HEK293 (cell line): ENCODE results near the gene ZNF738.

Experiments
- BCL11A ChIP-seq: fragments of 450-650 bp; formaldehyde crosslinking; IDR thresholded peaks from 2 replicates; pipeline ENCODE4 v1.5.1; 2016; ENCODE audit warnings: low read depth, missing biosample characterization, missing genetic modification characterization
- OSR2 ChIP-seq: fragments of 450-650 bp; formaldehyde crosslinking; IDR thresholded peaks from 2 replicates; pipeline ENCODE4 v1.5.1; 2016; ENCODE audit warnings: missing biosample characterization, missing genetic modification characterization
- REPIN1 ChIP-seq: fragments of 450-650 bp; formaldehyde crosslinking; IDR thresholded peaks from 2 replicates; pipeline ENCODE4 v1.5.1; 2017; ENCODE audit warnings: missing biosample characterization, missing genetic modification characterization, low read depth
- SCRT2 ChIP-seq: fragments of 450-650 bp; formaldehyde crosslinking; IDR thresholded peaks from 2 replicates; pipeline ENCODE4 v1.5.1; 2016; ENCODE audit warnings: missing biosample characterization, missing genetic modification characterization
- SP2 ChIP-seq: fragments of 450-650 bp; formaldehyde crosslinking; IDR thresholded peaks from 2 replicates; pipeline ENCODE4 v1.5.1; 2016; ENCODE audit warnings: missing biosample characterization, missing genetic modification characterization
- SP3 ChIP-seq: fragments of 450-650 bp; formaldehyde crosslinking; IDR thresholded peaks from 2 replicates; pipeline ENCODE4 v1.5.1; 2016; ENCODE audit warnings: missing biosample characterization, missing genetic modification characterization
- ZBTB11 ChIP-seq: fragments of 450-650 bp; formaldehyde crosslinking; conservative IDR thresholded peaks from 2 replicates; pipeline ENCODE4 v1.5.1; 2016; ENCODE audit warnings: low read depth, missing biosample characterization, missing genetic modification characterization
- ZBTB17 ChIP-seq: fragments of 450-650 bp; formaldehyde crosslinking; IDR thresholded peaks from 2 replicates; pipeline ENCODE4 v1.5.1; 2016; ENCODE audit warnings: missing biosample characterization, missing genetic modification characterization
- ZBTB26 ChIP-seq: fragments of 450-650 bp; formaldehyde crosslinking; optimal IDR thresholded peaks from 2 replicates; pipeline ENCODE3; 2016; ENCODE audit warnings: missing biosample characterization, mild to moderate bottlenecking, missing genetic modification characterization
- ZFP3 ChIP-seq: fragments of 450-650 bp; formaldehyde crosslinking; IDR thresholded peaks from 2 replicates; pipeline ENCODE4 v1.5.1; 2016; ENCODE audit warnings: low read depth, missing biosample characterization, missing genetic modification characterization
- ZNF335 ChIP-seq: fragments of 450-650 bp; formaldehyde crosslinking; conservative IDR thresholded peaks from 2 replicates; pipeline ENCODE4 v1.5.1; 2016; ENCODE audit warnings: missing biosample characterization, missing genetic modification characterization
- ZNF341 ChIP-seq: fragments of 450-650 bp; formaldehyde crosslinking; IDR thresholded peaks from 2 replicates; pipeline ENCODE4; 2016; ENCODE audit warnings: low read depth, missing biosample characterization, missing genetic modification characterization
- ZNF416 ChIP-seq: fragments of 450-650 bp; formaldehyde crosslinking; IDR thresholded peaks from 2 replicates; pipeline ENCODE4 v1.5.1; 2016; ENCODE audit warnings: missing biosample characterization, missing genetic modification characterization
- ZNF558 ChIP-seq: fragments of 450-650 bp; formaldehyde crosslinking; IDR thresholded peaks from 2 replicates; pipeline ENCODE4 v1.5.1; 2016; ENCODE audit warnings: missing biosample characterization, missing genetic modification characterization
- ZNF561 ChIP-seq: fragments of 450-650 bp; IDR thresholded peaks from 2 replicates; pipeline ENCODE4 v1.5.1; 2018; ENCODE audit warnings: missing biosample characterization, missing genetic modification characterization, borderline replicate concordance
- ZNF585B ChIP-seq: fragments of 450-650 bp; formaldehyde crosslinking; IDR thresholded peaks from 2 replicates; pipeline ENCODE4 v1.5.1; 2016; ENCODE audit warnings: missing biosample characterization, missing genetic modification characterization
- ZNF629 ChIP-seq: fragments of 450-650 bp; formaldehyde crosslinking; IDR thresholded peaks from 2 replicates; pipeline ENCODE4 v1.5.1; 2017; ENCODE audit warnings: missing biosample characterization, missing genetic modification characterization
- ZSCAN23 ChIP-seq: fragments of 450-650 bp; formaldehyde crosslinking; IDR thresholded peaks from 2 replicates; pipeline ENCODE4 v1.5.1; 2016; ENCODE audit warnings: missing biosample characterization, missing genetic modification characterization
- ZSCAN30 ChIP-seq: fragments of 450-650 bp; IDR thresholded peaks from 2 replicates; pipeline ENCODE4 v1.5.1; 2018; ENCODE audit warnings: missing biosample characterization, mild to moderate bottlenecking, missing genetic modification characterization, moderate library complexity
- TF ChIP-seq, protein P1 (sequence below): fragments of 450-650 bp; formaldehyde crosslinking; IDR thresholded peaks from 2 replicates; pipeline ENCODE4 v1.5.1; 2016; ENCODE audit warnings: missing biosample characterization, missing genetic modification characterization
- TF ChIP-seq, protein P2 (sequence below): fragments of 450-650 bp; formaldehyde crosslinking; IDR thresholded peaks from 2 replicates; pipeline ENCODE4 v1.5.1; 2016; ENCODE audit warnings: missing biosample characterization, missing genetic modification characterization
- TF ChIP-seq, protein P3 (sequence below): fragments of 450-650 bp; formaldehyde crosslinking; IDR thresholded peaks from 2 replicates; pipeline ENCODE4 v1.5.1; 2016; ENCODE audit warnings: missing biosample characterization, missing genetic modification characterization
- TF ChIP-seq, protein P4 (sequence below): fragments of 450-650 bp; formaldehyde crosslinking; IDR thresholded peaks from 2 replicates; pipeline ENCODE4 v1.5.1; 2016; ENCODE audit warnings: missing biosample characterization, missing genetic modification characterization
- TF ChIP-seq, protein P5 (sequence below): fragments of 450-650 bp; formaldehyde crosslinking; IDR thresholded peaks from 2 replicates; pipeline ENCODE4 v1.5.1; 2016; ENCODE audit warnings: missing biosample characterization, missing genetic modification characterization

Gene ZNF738

DNA sequence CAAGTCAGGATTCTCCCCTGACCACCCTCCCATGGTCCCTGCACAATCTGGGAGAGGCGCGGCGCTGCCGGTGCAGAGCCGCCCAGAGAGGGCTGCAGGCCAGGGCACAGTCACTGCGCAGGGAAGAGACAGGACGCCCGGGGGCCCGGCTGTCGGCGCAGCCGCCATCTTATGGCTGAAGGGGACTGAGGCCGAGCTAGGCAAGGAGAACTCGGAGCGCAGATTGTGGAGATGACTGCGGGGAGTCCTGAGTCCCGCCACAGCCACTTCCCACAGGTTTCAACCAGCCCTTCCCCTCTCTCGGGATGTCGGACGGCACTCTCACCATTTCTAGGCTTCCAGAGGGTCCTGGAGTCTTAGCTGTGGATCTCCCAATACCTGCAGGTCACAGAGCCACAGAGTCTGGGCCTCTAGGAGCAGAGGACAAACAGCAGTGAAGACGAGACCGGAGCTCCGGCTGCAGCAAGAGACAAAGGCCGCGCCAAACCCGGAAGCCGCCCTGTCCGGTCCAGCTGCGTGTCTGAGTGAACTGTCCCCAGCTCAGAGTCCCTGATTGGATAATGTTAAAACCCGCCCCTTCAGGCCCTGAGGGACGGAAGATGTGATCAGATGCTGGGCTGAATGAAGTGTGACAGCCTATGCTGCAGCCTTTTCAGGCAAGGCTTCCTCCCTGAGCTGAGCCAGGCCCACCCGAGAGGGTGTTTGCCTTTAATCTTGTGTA lies 29.8 kb upstream of the ZNF738 start, which contains the start of gene ZNF708 (continued):
- TF ChIP-seq ZBTB11 (peak; percentile 95), ZBTB17 (tag by site-specific recombination) (peak; percentile 71), ZNF561 (0 out of 2 replicates have a peak, but pooled peaks have one; percentile 28), BCL11A (tag by site-specific recombination) (no peak), SP2 (peak; percentile 75), SP3 (peak; percentile 29), ZNF416 (no peak), ZNF585B (tag by site-specific recombination) (no peak), ZBTB26 (peak; percentile 27), ZNF629 (0 out of 2 replicates have a peak, but pooled peaks have one; percentile 31), REPIN1 (no peak), ZSCAN23 (tag by site-specific recombination) (no peak), OSR2 (tag by site-specific recombination) (no peak), ZNF558 (tag by site-specific recombination) (0 out of 2 replicates have a peak, but pooled peaks have one; percentile 17), ZSCAN30 (tag by site-specific recombination) (0 out of 2 replicates have a peak, but pooled peaks have one; percentile 33), SCRT2 (tag by site-specific recombination) (peak; percentile 56; the same call in 1 of the 2 replicates), ZNF335 (tag by site-specific recombination) (peak; percentile 46; the same call in 1 of the 2 replicates), ZNF341 (tag by site-specific recombination) (no peak), ZFP3 (tag by site-specific recombination) (no peak)
- TF ChIP-seq, protein P1, sequence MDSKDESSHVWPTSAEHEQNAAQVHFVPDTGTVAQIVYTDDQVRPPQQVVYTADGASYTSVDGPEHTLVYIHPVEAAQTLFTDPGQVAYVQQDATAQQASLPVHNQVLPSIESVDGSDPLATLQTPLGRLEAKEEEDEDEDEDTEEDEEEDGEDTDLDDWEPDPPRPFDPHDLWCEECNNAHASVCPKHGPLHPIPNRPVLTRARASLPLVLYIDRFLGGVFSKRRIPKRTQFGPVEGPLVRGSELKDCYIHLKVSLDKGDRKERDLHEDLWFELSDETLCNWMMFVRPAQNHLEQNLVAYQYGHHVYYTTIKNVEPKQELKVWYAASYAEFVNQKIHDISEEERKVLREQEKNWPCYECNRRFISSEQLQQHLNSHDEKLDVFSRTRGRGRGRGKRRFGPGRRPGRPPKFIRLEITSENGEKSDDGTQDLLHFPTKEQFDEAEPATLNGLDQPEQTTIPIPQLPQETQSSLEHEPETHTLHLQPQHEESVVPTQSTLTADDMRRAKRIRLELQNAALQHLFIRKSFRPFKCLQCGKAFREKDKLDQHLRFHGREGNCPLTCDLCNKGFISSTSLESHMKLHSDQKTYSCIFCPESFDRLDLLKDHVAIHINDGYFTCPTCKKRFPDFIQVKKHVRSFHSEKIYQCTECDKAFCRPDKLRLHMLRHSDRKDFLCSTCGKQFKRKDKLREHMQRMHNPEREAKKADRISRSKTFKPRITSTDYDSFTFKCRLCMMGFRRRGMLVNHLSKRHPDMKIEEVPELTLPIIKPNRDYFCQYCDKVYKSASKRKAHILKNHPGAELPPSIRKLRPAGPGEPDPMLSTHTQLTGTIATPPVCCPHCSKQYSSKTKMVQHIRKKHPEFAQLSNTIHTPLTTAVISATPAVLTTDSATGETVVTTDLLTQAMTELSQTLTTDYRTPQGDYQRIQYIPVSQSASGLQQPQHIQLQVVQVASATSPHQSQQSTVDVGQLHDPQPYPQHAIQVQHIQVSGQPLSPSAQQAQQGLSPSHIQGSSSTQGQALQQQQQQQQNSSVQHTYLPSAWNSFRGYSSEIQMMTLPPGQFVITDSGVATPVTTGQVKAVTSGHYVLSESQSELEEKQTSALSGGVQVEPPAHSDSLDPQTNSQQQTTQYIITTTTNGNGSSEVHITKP (tag by site-specific recombination) = peak; percentile 41
- TF ChIP-seq, protein P2, sequence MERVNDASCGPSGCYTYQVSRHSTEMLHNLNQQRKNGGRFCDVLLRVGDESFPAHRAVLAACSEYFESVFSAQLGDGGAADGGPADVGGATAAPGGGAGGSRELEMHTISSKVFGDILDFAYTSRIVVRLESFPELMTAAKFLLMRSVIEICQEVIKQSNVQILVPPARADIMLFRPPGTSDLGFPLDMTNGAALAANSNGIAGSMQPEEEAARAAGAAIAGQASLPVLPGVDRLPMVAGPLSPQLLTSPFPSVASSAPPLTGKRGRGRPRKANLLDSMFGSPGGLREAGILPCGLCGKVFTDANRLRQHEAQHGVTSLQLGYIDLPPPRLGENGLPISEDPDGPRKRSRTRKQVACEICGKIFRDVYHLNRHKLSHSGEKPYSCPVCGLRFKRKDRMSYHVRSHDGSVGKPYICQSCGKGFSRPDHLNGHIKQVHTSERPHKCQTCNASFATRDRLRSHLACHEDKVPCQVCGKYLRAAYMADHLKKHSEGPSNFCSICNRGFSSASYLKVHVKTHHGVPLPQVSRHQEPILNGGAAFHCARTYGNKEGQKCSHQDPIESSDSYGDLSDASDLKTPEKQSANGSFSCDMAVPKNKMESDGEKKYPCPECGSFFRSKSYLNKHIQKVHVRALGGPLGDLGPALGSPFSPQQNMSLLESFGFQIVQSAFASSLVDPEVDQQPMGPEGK (tag by site-specific recombination) = no peak
- TF ChIP-seq, protein P3, sequence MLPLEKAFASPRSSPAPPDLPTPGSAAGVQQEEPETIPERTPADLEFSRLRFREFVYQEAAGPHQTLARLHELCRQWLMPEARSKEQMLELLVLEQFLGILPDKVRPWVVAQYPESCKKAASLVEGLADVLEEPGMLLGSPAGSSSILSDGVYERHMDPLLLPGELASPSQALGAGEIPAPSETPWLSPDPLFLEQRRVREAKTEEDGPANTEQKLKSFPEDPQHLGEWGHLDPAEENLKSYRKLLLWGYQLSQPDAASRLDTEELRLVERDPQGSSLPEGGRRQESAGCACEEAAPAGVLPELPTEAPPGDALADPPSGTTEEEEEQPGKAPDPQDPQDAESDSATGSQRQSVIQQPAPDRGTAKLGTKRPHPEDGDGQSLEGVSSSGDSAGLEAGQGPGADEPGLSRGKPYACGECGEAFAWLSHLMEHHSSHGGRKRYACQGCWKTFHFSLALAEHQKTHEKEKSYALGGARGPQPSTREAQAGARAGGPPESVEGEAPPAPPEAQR = no peak
- TF ChIP-seq, protein P4, sequence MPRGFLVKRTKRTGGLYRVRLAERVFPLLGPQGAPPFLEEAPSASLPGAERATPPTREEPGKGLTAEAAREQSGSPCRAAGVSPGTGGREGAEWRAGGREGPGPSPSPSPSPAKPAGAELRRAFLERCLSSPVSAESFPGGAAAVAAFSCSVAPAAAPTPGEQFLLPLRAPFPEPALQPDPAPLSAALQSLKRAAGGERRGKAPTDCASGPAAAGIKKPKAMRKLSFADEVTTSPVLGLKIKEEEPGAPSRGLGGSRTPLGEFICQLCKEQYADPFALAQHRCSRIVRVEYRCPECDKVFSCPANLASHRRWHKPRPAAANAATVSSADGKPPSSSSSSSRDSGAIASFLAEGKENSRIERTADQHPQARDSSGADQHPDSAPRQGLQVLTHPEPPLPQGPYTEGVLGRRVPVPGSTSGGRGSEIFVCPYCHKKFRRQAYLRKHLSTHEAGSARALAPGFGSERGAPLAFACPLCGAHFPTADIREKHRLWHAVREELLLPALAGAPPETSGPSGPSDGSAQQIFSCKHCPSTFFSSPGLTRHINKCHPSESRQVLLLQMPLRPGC (tag by site-specific recombination) = no peak
- TF ChIP-seq, protein P5, sequence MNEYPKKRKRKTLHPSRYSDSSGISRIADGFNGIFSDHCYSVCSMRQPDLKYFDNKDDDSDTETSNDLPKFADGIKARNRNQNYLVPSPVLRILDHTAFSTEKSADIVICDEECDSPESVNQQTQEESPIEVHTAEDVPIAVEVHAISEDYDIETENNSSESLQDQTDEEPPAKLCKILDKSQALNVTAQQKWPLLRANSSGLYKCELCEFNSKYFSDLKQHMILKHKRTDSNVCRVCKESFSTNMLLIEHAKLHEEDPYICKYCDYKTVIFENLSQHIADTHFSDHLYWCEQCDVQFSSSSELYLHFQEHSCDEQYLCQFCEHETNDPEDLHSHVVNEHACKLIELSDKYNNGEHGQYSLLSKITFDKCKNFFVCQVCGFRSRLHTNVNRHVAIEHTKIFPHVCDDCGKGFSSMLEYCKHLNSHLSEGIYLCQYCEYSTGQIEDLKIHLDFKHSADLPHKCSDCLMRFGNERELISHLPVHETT (tag by site-specific recombination) = no peak
